Thyroid gland (tissue), 4 donors: ENCODE data around the gene PCIF1.

Experiments
- CTCF ChIP-seq, 6 experiments: fragments of 200-600 bp in 3 of 6; fragments of 450-650 bp in 3 of 6; sonication (generic) in 3 of 6; IDR thresholded peaks; one replicate each; pipeline ENCODE4 v1.5.1; 2016 to 2019; ENCODE audit warnings: antibody characterized with exemption in 6 of 6, mild to moderate bottlenecking in 2 of 6, inconsistent platforms in 1 of 6, moderate library complexity in 1 of 6
- POLR2A ChIP-seq, 2 donors: fragments of 450-650 bp; IDR thresholded peaks; one replicate each; pipeline ENCODE4 v1.6.1; 2017; ENCODE audit warnings: antibody characterized with exemption in 2 of 2, mild to moderate bottlenecking in 2 of 2, moderate library complexity in 1 of 2

- TF ChIP-seq CTCF (IDR thresholded peaks at IDR 0.05) (no peak), POLR2A (IDR thresholded peaks at IDR 0.05) (no peak)
Observed at GRCh38 chr20:45896641-45897161, 37.8 kb upstream of the PCIF1 start.
